Activated naive CD4-positive, alpha-beta T cell treated with anti-CD3 and anti-CD28 coated beads, Interleukin-2, amount 10 ng/mL, durations not matched to agents 7 days and 5 days (primary cell): Measurements from ENCODE around the gene LARP1B.
"Not testable (repeated sequence)": the region's sequence is repeated elsewhere in the genome, so short reads cannot be mapped to it uniquely, and the experiment has no call there.

ENCODE experiments used
- CTCF ChIA-PET: fragments of 350-600 bp; sonication (Branson Sonifier 250); formaldehyde crosslinking; loops from one replicate; lab custom pipeline; 2021; ENCODE audit warnings: antibody characterized with exemption; lab: Charles Lee
- DNase-seq: peaks from one replicate; pipeline ENCODE4 v3.0.0-alpha.2; 2020
- H3K27ac Mint-ChIP-seq: one replicate; pipeline ENCODE4 v1.8.0; 2021; ENCODE audit warnings: mild to moderate bottlenecking, moderate library complexity, mixed read lengths
- H3K27me3 Mint-ChIP-seq: one replicate; pipeline ENCODE4 v1.8.0; 2021; ENCODE audit warnings: mild to moderate bottlenecking, mixed read lengths
- H3K36me3 Mint-ChIP-seq: one replicate; pipeline ENCODE4 v1.8.0; 2021; ENCODE audit warnings: mixed read lengths
- H3K4me1 Mint-ChIP-seq: one replicate; pipeline ENCODE4 v1.8.0; 2021; ENCODE audit warnings: mixed read lengths
- H3K4me3 Mint-ChIP-seq: one replicate; pipeline ENCODE4 v1.8.0; 2021; ENCODE audit warnings: mild to moderate bottlenecking, moderate library complexity, mixed read lengths
- H3K9me3 Mint-ChIP-seq: one replicate; pipeline ENCODE4 v1.8.0; 2021; ENCODE audit warnings: mixed read lengths

The LARP1B gene

GRCh38 chr4:128060699-128061565 is at the start of gene LARP1B:
LARP1B (plus strand) TSS chr4:128061312; CDS start chr4:128074952, 13,640 bp downstream.
- CTCF ChIA-PET, result interaction anchor here (0.9 kb wide), 1 partner anchor 95 kb away, joined by 3 read pairs; no protein-coding TSS in a partner anchor
- H3K36me3 Mint-ChIP-seq, result no peaks in the 10 kb centered on the region
- no peaks in the 10 kb centered on the region for H3K9me3 Mint-ChIP-seq
- H3K27me3 Mint-ChIP-seq, result peaks cover 4% of the 10 kb centered on the region
- H3K4me3 Mint-ChIP-seq, result peak within 1 kb of the TSS; percentile 85
- peak within 1 kb of the TSS; percentile 95 for H3K27ac Mint-ChIP-seq
- H3K4me1 Mint-ChIP-seq, result peaks cover 30% of the 10 kb centered on the region
- DNase-seq, result peak; percentile 95

- no peak overlapping the region for H3K27ac Mint-ChIP-seq
- H3K9me3 Mint-ChIP-seq, result no peaks in the 10 kb centered on the region
- H3K4me1 Mint-ChIP-seq, result no peaks in the 10 kb centered on the region
- no peaks in the 10 kb centered on the region for H3K27me3 Mint-ChIP-seq
- CTCF ChIA-PET, result no interaction called here
- peaks cover 38% of the 10 kb centered on the region for H3K36me3 Mint-ChIP-seq
- no peak for DNase-seq
- H3K4me3 Mint-ChIP-seq, result no peak overlapping the region
Measured at GRCh38 chr4:128025319-128025718, 35.8 kb upstream of the LARP1B start.

GRCh38 chr4:128029907-128030306 is 31.2 kb upstream of the LARP1B start:
- H3K27me3 Mint-ChIP-seq, result no peaks in the 10 kb centered on the region
- no peaks in the 10 kb centered on the region for H3K4me1 Mint-ChIP-seq
- peaks cover 35% of the 10 kb centered on the region for H3K36me3 Mint-ChIP-seq
- H3K9me3 Mint-ChIP-seq, result no peaks in the 10 kb centered on the region
- no peak for DNase-seq
- H3K27ac Mint-ChIP-seq, result no peak overlapping the region
- CTCF ChIA-PET, result interaction anchor here (0.6 kb wide), 1 partner anchor 50 kb away, joined by 3 read pairs; no protein-coding TSS in a partner anchor
- H3K4me3 Mint-ChIP-seq, result no peak overlapping the region

GRCh38 chr4:128031756-128032384 is 29.2 kb upstream of the LARP1B start:
- no peak for DNase-seq
- H3K9me3 Mint-ChIP-seq, result no peaks in the 10 kb centered on the region
- no peak overlapping the region for H3K27ac Mint-ChIP-seq
- H3K36me3 Mint-ChIP-seq, result peaks cover 31% of the 10 kb centered on the region
- CTCF ChIA-PET, result no interaction called here
- no peaks in the 10 kb centered on the region for H3K4me1 Mint-ChIP-seq
- H3K27me3 Mint-ChIP-seq, result no peaks in the 10 kb centered on the region
- H3K4me3 Mint-ChIP-seq, result no peak overlapping the region

GRCh38 chr4:128039568-128039967 is 21.5 kb upstream of the LARP1B start:
- DNase-seq, result no peak
- CTCF ChIA-PET, result no interaction called here
- H3K4me1 Mint-ChIP-seq, result no peaks in the 10 kb centered on the region
- H3K4me3 Mint-ChIP-seq, result no peak overlapping the region
- H3K9me3 Mint-ChIP-seq, result no peaks in the 10 kb centered on the region
- no peak overlapping the region for H3K27ac Mint-ChIP-seq
- H3K27me3 Mint-ChIP-seq, result no peaks in the 10 kb centered on the region
- peaks cover 2% of the 10 kb centered on the region for H3K36me3 Mint-ChIP-seq

- H3K27me3 Mint-ChIP-seq, H3K27ac Mint-ChIP-seq, H3K9me3 Mint-ChIP-seq, H3K4me3 Mint-ChIP-seq, H3K36me3 Mint-ChIP-seq, H3K4me1 Mint-ChIP-seq, DNase-seq, CTCF ChIA-PET: not testable (repeated sequence)
Measured at GRCh38 chr4:128047019-128047418, 14.1 kb upstream of the LARP1B start.

- CTCF ChIA-PET, DNase-seq, H3K9me3 Mint-ChIP-seq, H3K27ac Mint-ChIP-seq, H3K4me3 Mint-ChIP-seq, H3K36me3 Mint-ChIP-seq, H3K27me3 Mint-ChIP-seq, H3K4me1 Mint-ChIP-seq: not testable (repeated sequence)
Measured at GRCh38 chr4:128047514-128047913, 13.6 kb upstream of the LARP1B start.

GRCh38 chr4:128051229-128051628 is 9.9 kb upstream of the LARP1B start:
- not testable (repeated sequence) for H3K4me3 Mint-ChIP-seq, H3K27ac Mint-ChIP-seq, H3K9me3 Mint-ChIP-seq, H3K36me3 Mint-ChIP-seq, H3K4me1 Mint-ChIP-seq
- H3K27me3 Mint-ChIP-seq, result peaks cover 11% of the 10 kb centered on the region
- DNase-seq, result peak; percentile 34
- CTCF ChIA-PET, result interaction anchor here (0.6 to 1.4 kb wide), 2 partner anchors 10 to 107 kb away, joined by 3 to 4 read pairs; no protein-coding TSS in a partner anchor

GRCh38 chr4:128054907-128055306 is 6.2 kb upstream of the LARP1B start:
- H3K36me3 Mint-ChIP-seq, H3K4me1 Mint-ChIP-seq, DNase-seq, H3K9me3 Mint-ChIP-seq, H3K4me3 Mint-ChIP-seq, H3K27ac Mint-ChIP-seq, CTCF ChIA-PET: not testable (repeated sequence)
- peaks cover 11% of the 10 kb centered on the region for H3K27me3 Mint-ChIP-seq

- H3K36me3 Mint-ChIP-seq, DNase-seq, H3K27ac Mint-ChIP-seq, H3K9me3 Mint-ChIP-seq, H3K4me3 Mint-ChIP-seq, CTCF ChIA-PET: not testable (repeated sequence)
- H3K27me3 Mint-ChIP-seq, result peaks cover 11% of the 10 kb centered on the region
- H3K4me1 Mint-ChIP-seq, result peaks cover 14% of the 10 kb centered on the region
Measured at GRCh38 chr4:128055441-128056206, 5.5 kb upstream of the LARP1B start.

- CTCF ChIA-PET, result interaction anchor here (1.3 kb wide), 1 partner anchor 13 kb away, joined by 3 read pairs; no protein-coding TSS in a partner anchor
- no peak overlapping the region for H3K4me3 Mint-ChIP-seq
- peaks cover 14% of the 10 kb centered on the region for H3K4me1 Mint-ChIP-seq
- H3K27me3 Mint-ChIP-seq, result peaks cover 11% of the 10 kb centered on the region
- no peaks in the 10 kb centered on the region for H3K9me3 Mint-ChIP-seq
- no peak overlapping the region for H3K27ac Mint-ChIP-seq
- no peaks in the 10 kb centered on the region for H3K36me3 Mint-ChIP-seq
- no peak for DNase-seq
Measured at GRCh38 chr4:128056396-128056795, 4.7 kb upstream of the LARP1B start.

GRCh38 chr4:128060121-128060698 is 902 bp upstream of the LARP1B start:
- peak; percentile 30 for DNase-seq
- Mint-ChIP-seq H3K27me3 (peaks cover 7% of the 10 kb centered on the region), H3K4me3 (peak overlapping the region; percentile 82), H3K36me3 (no peaks in the 10 kb centered on the region), H3K9me3 (no peaks in the 10 kb centered on the region), H3K27ac (peak overlapping the region; percentile 95), H3K4me1 (peaks cover 28% of the 10 kb centered on the region)
- CTCF ChIA-PET, result interaction anchor here (0.6 to 0.9 kb wide), 2 partner anchors 94 to 96 kb away, joined by 3 read pairs; no protein-coding TSS in a partner anchor

GRCh38 chr4:128061566-128062536 is 739 bp downstream of the LARP1B start:
- peak overlapping the region; percentile 87 for H3K27ac Mint-ChIP-seq
- H3K36me3 Mint-ChIP-seq, result no peaks in the 10 kb centered on the region
- H3K4me1 Mint-ChIP-seq, result peaks cover 30% of the 10 kb centered on the region
- CTCF ChIA-PET, result interaction anchor here (0.9 kb wide), 1 partner anchor 96 kb away, joined by 3 read pairs; no protein-coding TSS in a partner anchor
- H3K27me3 Mint-ChIP-seq, result peaks cover 4% of the 10 kb centered on the region
- H3K9me3 Mint-ChIP-seq, result no peaks in the 10 kb centered on the region
- peak overlapping the region; percentile 85 for H3K4me3 Mint-ChIP-seq
- DNase-seq, result peak; percentile 69
